GM20000 (cell line): Measurements from ENCODE around the gene RBM27.
"Not testable (repeated sequence)": the region's sequence is repeated elsewhere in the genome, so short reads cannot be mapped to it uniquely, and the experiment has no call there.

ENCODE experiments used
- DNase-seq: peaks from one replicate; pipeline ENCODE4 v3.0.0; 2012; ENCODE audit warnings: low spot score
- CTCF ChIP-seq: IDR thresholded peaks from 2 replicates; pipeline ENCODE4 v1.5.1; 2012; ENCODE audit warnings: mild to moderate bottlenecking, control low read depth; ENCODE audit errors: extremely low read depth, missing control alignments

Gene RBM27

GRCh38 chr5:146196459-146197048 lies 6.9 kb upstream of the RBM27 start:
- TF ChIP-seq CTCF = no peak
- no peak for DNase-seq

GRCh38 chr5:146199176-146199815 lies 4.1 kb upstream of the RBM27 start:
- no peak for DNase-seq
- TF ChIP-seq CTCF = no peak

GRCh38 chr5:146201795-146202194 lies 1.6 kb upstream of the RBM27 start:
- DNase-seq = not testable (repeated sequence)

- no peak for DNase-seq
- no peak for TF ChIP-seq CTCF
Observed at GRCh38 chr5:146203872-146204192, 427 bp downstream of the RBM27 start.

GRCh38 chr5:146205499-146206202 lies 2.2 kb downstream of the RBM27 start:
- TF ChIP-seq CTCF = no peak
- DNase-seq = peak; percentile 18

GRCh38 chr5:146206257-146206656 lies 2.9 kb downstream of the RBM27 start:
- DNase-seq = no peak
- no peak for TF ChIP-seq CTCF

GRCh38 chr5:146208916-146209522 lies 5.6 kb downstream of the RBM27 start:
- no peak for DNase-seq
- TF ChIP-seq CTCF = no peak
